HG03066 (cell line): ENCODE data around the gene NFATC1.

ENCODE experiments used
- ATAC-seq: cut with Tn5 transposase; IDR thresholded peaks from one replicate; pipeline ENCODE4 v1.9.1; 2021; ENCODE audit warnings: low read depth; ENCODE audit not compliant: unreplicated experiment

The NFATC1 gene

GRCh38 chr18:79575891-79576685 is 180.4 kb downstream of the NFATC1 start:
- no peak for ATAC-seq

- no peak for ATAC-seq
Measured at GRCh38 chr18:79576686-79577351, 181.1 kb downstream of the NFATC1 start.

GRCh38 chr18:79577451-79578395 is 182.0 kb downstream of the NFATC1 start:
- ATAC-seq = no peak

GRCh38 chr18:79578396-79579260 is 182.9 kb downstream of the NFATC1 start:
- ATAC-seq = no peak
